Panc1 (cell line): ENCODE data around the gene INVS. TPM values are rescaled to one million over a fixed set of nuclear protein-coding genes. Genes with fewer than 3 reads are reported as not detected.

Experiments used
- ATAC-seq: fragments of 200-7000 bp; cut with Tn5 transposase; 2 replicates; pipeline ENCODE4 v1.9.1; 2020; ENCODE audit warnings: mild to moderate bottlenecking, moderate library complexity
- BruUV-seq: library from RNA; stranded (reverse); fragments of 400-500 nt; replicated peaks from 2 replicates; lab custom pipeline; 2021; lab: Mats Ljungman, UMichigan
- CTCF ChIA-PET: fragments of 300-600 bp; sonication (Branson Sonifier 250); formaldehyde crosslinking; loops from one replicate; lab custom pipeline; 2022; ENCODE audit warnings: antibody characterized with exemption; lab: Charles Lee
- POLR2A ChIA-PET: fragments of 300-600 bp; sonication (Branson Sonifier 250); formaldehyde crosslinking; loops from one replicate; lab custom pipeline; 2022; ENCODE audit warnings: antibody characterized with exemption; lab: Charles Lee
- DNase-seq: peaks from one replicate; pipeline ENCODE4 v3.0.0-alpha.2; 2010; ENCODE audit warnings: low read depth, low spot score
- H3K27ac ChIP-seq: 2 replicates; pipeline ENCODE4 v1.5.1; 2011; ENCODE audit warnings: mild to moderate bottlenecking, low read length, inconsistent platforms
- H3K27me3 ChIP-seq: fragments of 200-500 bp; sonication (Bioruptor generic); 2 replicates; pipeline ENCODE4 v1.6.0; 2014; ENCODE audit warnings: low read length, inconsistent platforms; ENCODE audit not compliant: control insufficient read depth, insufficient read depth
- H3K36me3 ChIP-seq: fragments of 200-500 bp; sonication (Bioruptor generic); 2 replicates; pipeline ENCODE4 v1.5.1; 2014; ENCODE audit warnings: inconsistent platforms, mild to moderate bottlenecking, low read length, moderate library complexity; ENCODE audit not compliant: control insufficient read depth, insufficient read depth
- H3K4me1 ChIP-seq: 2 replicates; pipeline ENCODE4 v1.5.1; 2011; ENCODE audit warnings: inconsistent platforms, mild to moderate bottlenecking, low read length, moderate library complexity; ENCODE audit not compliant: control insufficient read depth, insufficient read depth
- H3K4me3 ChIP-seq, 2 experiments: 2 replicates each; pipeline ENCODE4 v1.5.1; 2011 to 2012; ENCODE audit warnings: low read depth in 2 of 2, low read length in 2 of 2, mild to moderate bottlenecking in 2 of 2, inconsistent platforms in 1 of 2, moderate library complexity in 1 of 2
- H3K9me3 ChIP-seq: fragments of 200-500 bp; sonication (Bioruptor generic); 2 replicates; pipeline ENCODE4 v1.5.1; 2014; ENCODE audit warnings: low read depth, mild to moderate bottlenecking, inconsistent platforms, low read length, moderate library complexity; ENCODE audit not compliant: control insufficient read depth, insufficient read depth
- CTCF ChIP-seq: fragments of 450-650 bp; IDR thresholded peaks from 2 replicates; pipeline ENCODE4 v1.5.1; 2017; ENCODE audit warnings: mild to moderate bottlenecking
- POLR2AphosphoS5 ChIP-seq: IDR thresholded peaks from 2 replicates; pipeline ENCODE4 v1.6.1; 2012; ENCODE audit warnings: mild to moderate bottlenecking, low read depth, low read length, moderate library complexity
- SIN3A ChIP-seq: IDR thresholded peaks from 2 replicates; pipeline ENCODE4 v1.6.1; 2012; ENCODE audit warnings: low read depth, mild to moderate bottlenecking, low read length, moderate library complexity, borderline replicate concordance; ENCODE audit not compliant: insufficient read depth
- TCF7L2 ChIP-seq: IDR thresholded peaks from 2 replicates; pipeline ENCODE4 v1.6.1; 2011; ENCODE audit warnings: mild to moderate bottlenecking, low read depth, low read length, inconsistent platforms
- in situ Hi-C: cut with HindIII; loops from 2 replicates; pipeline ENCODE4 v1.10.0; 2016; ENCODE audit warnings: low sequenced_read_pairs, low pct_unique_long_range_greater_than_20kb
- intact Hi-C: fragments of 100-400 bp; cut with micrococcal nuclease; formaldehyde crosslinking; loops from one replicate; pipeline ENCODE4 v1.10.0; 2022; ENCODE audit not compliant: unreplicated experiment
- total RNA-seq: library from RNA; stranded (reverse); gene quantifications from one replicate; pipeline ENCODE4 v1.2.1, GENCODE V29; 2021; ENCODE audit not compliant: unreplicated experiment
- TF ChIP-seq, protein P1 (sequence below), 2 experiments: IDR thresholded peaks; 2 replicates each; pipeline ENCODE4 v1.6.1; 2011 to 2012; ENCODE audit warnings: low read depth in 2 of 2, control low read depth in 1 of 2, low read length in 1 of 2, mild to moderate bottlenecking in 1 of 2, moderate library complexity in 1 of 2; ENCODE audit not compliant: insufficient read depth in 1 of 2

Gene INVS
- total RNA-seq, 1 experiment from 2014 or later, result 8.2 TPM

GRCh38 chr9:100269656-100270055 lies 170.6 kb downstream of the INVS start:
- Histone ChIP-seq H3K4me3 (no peak overlapping the region), H3K9me3 (no peaks in the 10 kb centered on the region), H3K4me1 (no peaks in the 10 kb centered on the region), H3K27me3 (no peaks in the 10 kb centered on the region), H3K36me3 (no peaks in the 10 kb centered on the region; the same call in 1 of the 2 replicates), H3K27ac (no peak overlapping the region)
- POLR2A ChIA-PET, result no interaction called here
- CTCF ChIA-PET, result no interaction called here
- no peak for TF ChIP-seq TCF7L2
- no peak for TF ChIP-seq CTCF
- TF ChIP-seq POLR2AphosphoS5, result no peak
- TF ChIP-seq, protein P1, sequence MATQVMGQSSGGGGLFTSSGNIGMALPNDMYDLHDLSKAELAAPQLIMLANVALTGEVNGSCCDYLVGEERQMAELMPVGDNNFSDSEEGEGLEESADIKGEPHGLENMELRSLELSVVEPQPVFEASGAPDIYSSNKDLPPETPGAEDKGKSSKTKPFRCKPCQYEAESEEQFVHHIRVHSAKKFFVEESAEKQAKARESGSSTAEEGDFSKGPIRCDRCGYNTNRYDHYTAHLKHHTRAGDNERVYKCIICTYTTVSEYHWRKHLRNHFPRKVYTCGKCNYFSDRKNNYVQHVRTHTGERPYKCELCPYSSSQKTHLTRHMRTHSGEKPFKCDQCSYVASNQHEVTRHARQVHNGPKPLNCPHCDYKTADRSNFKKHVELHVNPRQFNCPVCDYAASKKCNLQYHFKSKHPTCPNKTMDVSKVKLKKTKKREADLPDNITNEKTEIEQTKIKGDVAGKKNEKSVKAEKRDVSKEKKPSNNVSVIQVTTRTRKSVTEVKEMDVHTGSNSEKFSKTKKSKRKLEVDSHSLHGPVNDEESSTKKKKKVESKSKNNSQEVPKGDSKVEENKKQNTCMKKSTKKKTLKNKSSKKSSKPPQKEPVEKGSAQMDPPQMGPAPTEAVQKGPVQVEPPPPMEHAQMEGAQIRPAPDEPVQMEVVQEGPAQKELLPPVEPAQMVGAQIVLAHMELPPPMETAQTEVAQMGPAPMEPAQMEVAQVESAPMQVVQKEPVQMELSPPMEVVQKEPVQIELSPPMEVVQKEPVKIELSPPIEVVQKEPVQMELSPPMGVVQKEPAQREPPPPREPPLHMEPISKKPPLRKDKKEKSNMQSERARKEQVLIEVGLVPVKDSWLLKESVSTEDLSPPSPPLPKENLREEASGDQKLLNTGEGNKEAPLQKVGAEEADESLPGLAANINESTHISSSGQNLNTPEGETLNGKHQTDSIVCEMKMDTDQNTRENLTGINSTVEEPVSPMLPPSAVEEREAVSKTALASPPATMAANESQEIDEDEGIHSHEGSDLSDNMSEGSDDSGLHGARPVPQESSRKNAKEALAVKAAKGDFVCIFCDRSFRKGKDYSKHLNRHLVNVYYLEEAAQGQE (IDR thresholded peaks at IDR 0.05; ENCODE audit: insufficient read depth in 1 of 2, low read depth in 2 of 2, low read length in 1 of 2), result no peak
- TF ChIP-seq SIN3A, result no peak
- BruUV-seq, result no TSS peak
- intact Hi-C loops, result no loop called here
- DNase-seq, result no peak
- in situ Hi-C loops, result no loop called here
- no peak for ATAC-seq

DNA sequence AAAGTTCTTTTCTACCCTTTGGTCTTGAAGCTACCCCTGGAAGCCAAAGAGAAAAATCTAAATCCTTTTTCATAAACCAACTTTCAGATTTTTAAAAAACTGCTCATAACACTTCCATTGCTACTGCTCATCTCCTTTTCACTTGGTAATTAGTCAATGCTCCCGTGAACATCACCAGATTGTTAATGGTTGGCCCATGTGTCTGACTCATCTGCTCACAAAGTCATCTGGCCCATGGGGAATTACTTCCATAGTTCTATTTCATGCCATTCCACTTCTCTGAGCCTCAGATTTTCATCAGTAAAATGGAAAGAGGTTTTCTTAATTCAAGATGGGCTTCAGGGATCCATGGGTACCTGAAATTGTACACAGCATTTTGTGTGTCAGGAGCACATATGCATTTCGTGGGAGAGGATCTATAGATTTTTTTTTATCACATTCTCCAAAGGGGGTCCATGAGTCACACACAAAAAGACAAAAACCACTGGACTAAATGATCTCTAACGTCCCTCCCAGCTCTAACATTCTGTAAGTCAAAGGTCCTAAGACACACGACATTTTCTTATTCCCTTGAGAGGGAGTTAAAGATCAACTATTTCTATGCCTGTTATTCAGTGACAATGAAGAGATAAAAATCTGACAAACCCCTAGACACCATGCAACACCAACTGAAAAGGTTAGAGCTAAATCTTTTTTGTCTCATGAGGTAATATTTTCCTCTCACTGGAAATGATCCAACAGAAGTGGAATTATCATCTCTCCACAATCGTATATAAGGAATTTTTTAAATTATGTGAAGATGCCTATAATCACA lies 178.3 kb downstream of the INVS start:
- intact Hi-C loops (no loop called here), in situ Hi-C loops (no loop called here)
- ATAC-seq, result no peak
- Histone ChIP-seq H3K4me1 (no peaks in the 10 kb centered on the region), H3K4me3 (no peak overlapping the region), H3K36me3 (no peaks in the 10 kb centered on the region; the same call in 1 of the 2 replicates), H3K9me3 (no peaks in the 10 kb centered on the region), H3K27me3 (no peaks in the 10 kb centered on the region), H3K27ac (no peak overlapping the region)
- no peak for DNase-seq
- TF ChIP-seq SIN3A, result no peak
- TF ChIP-seq, protein P1 (IDR thresholded peaks at IDR 0.05; ENCODE audit: insufficient read depth in 1 of 2, low read depth in 2 of 2, low read length in 1 of 2), result no peak
- TF ChIP-seq CTCF, result no peak
- no peak for TF ChIP-seq TCF7L2
- no peak for TF ChIP-seq POLR2AphosphoS5
- ChIA-PET CTCF (interaction anchor here (0.6 kb wide), 1 partner anchor 278 kb away, joined by 15 read pairs; no protein-coding TSS in a partner anchor), POLR2A (interaction anchor here (0.6 kb wide), 1 partner anchor 8 kb away, joined by 4 read pairs; no protein-coding TSS in a partner anchor)
- no TSS peak for BruUV-seq
